ENCODE results near the gene RAD51B. TPM values are rescaled to one million over a fixed set of nuclear protein-coding genes. Genes with fewer than 3 reads are reported as not detected.

Gene RAD51B
- total and polyA plus RNA-seq, 2 of the 13 experiments (the other 11 are each of a cell fraction or from before 2014, with no cell fraction given): 7.0 to 9.5 TPM

GRCh38 chr14:68322940-68323620 is 503.5 kb downstream of the RAD51B start (continued):
- no peak for TF ChIP-seq FOXO4 (CRISPR knock-in tag; conservative IDR thresholded peaks at IDR 0.05)
- TF ChIP-seq GATAD1 (CRISPR knock-in tag; IDR thresholded peaks at IDR 0.05): no peak
- TF ChIP-seq FOXP1 (IDR thresholded peaks at IDR 0.05): no peak
- peak; percentile 43; the same call in 1 of the 2 replicates for TF ChIP-seq FOXP1 (CRISPR knock-in tag; IDR thresholded peaks at IDR 0.05)
- TF ChIP-seq RARA (CRISPR knock-in tag; IDR thresholded peaks at IDR 0.05): 0 out of 2 replicates have a peak, but pooled peaks have one; percentile 9
- no peak for TF ChIP-seq MEIS2 (CRISPR knock-in tag; IDR thresholded peaks at IDR 0.05)
- no peak for TF ChIP-seq MXD4 (CRISPR knock-in tag; IDR thresholded peaks at IDR 0.05)
- no peak for TF ChIP-seq CEBPG (CRISPR knock-in tag; IDR thresholded peaks at IDR 0.05)
- TF ChIP-seq EP300 (IDR thresholded peaks at IDR 0.05; ENCODE audit: low read depth in 2 of 2, low read length in 2 of 2): 0 out of 4 replicates have a peak, but pooled peaks of 1 of the 2 experiments have one; percentile 21
- TF ChIP-seq EP300 (CRISPR knock-in tag; IDR thresholded peaks at IDR 0.05; ENCODE audit: borderline replicate concordance): no peak
- peak; percentile 26; the same call in 1 of the 2 replicates for TF ChIP-seq ARID5B (CRISPR knock-in tag; IDR thresholded peaks at IDR 0.05)
- TF ChIP-seq FOXA3 (CRISPR knock-in tag; IDR thresholded peaks at IDR 0.05): 0 out of 2 replicates have a peak, but pooled peaks have one; percentile 19
- TF ChIP-seq ZNF10 (CRISPR knock-in tag; IDR thresholded peaks at IDR 0.05; ENCODE audit: borderline replicate concordance, low read depth): no peak
- no peak for TF ChIP-seq TP53 (CRISPR knock-in tag; conservative IDR thresholded peaks at IDR 0.05)
- no peak for TF ChIP-seq ZNF235 (CRISPR knock-in tag; IDR thresholded peaks at IDR 0.05; ENCODE audit: borderline replicate concordance)

All from HepG2 (cell line).